K562 (cell line): ENCODE results near the gene SETD7. TPM values are rescaled to one million over a fixed set of nuclear protein-coding genes. Genes with fewer than 3 reads are reported as not detected.

ENCODE experiments used
- ATAC-seq: fragments of 200-7000 bp; cut with Tn5 transposase; 3 replicates; pipeline ENCODE4 v1.9.1; 2020; ENCODE audit warnings: moderate library complexity
- BruUV-seq: library from RNA; stranded (reverse); fragments of 400-500 nt; replicated peaks from 2 replicates; lab custom pipeline; 2021; lab: Mats Ljungman, UMichigan
- CTCF ChIA-PET: fragments of 300-600 bp; formaldehyde crosslinking; extraction: SDS; loops from one replicate; lab custom pipeline; 2021; ENCODE audit warnings: low intra/inter-chr PET ratio; lab: Yijun Ruan, JAX
- POLR2A ChIA-PET: fragments of 300-600, 350-650 bp; sonication (Branson Sonifier 250); formaldehyde crosslinking; extraction: SDS; loops from one replicate; lab custom pipeline; 2021; ENCODE audit warnings: antibody characterized with exemption, inconsistent platforms; lab: Yijun Ruan, JAX
- DNase-seq, 4 experiments: peaks; one replicate each; pipeline versions ENCODE4 v3.0.0 to v3.0.0-alpha.2; 2011 to 2018; ENCODE audit warnings: low spot score in 3 of 4, mixed read lengths in 3 of 4; ENCODE audit errors: extremely low read depth in 1 of 4
- FAIRE-seq: peaks from 2 replicates; lab custom pipeline; 2011; peaks lifted over from hg19 to GRCh38; lab: Jason Lieb, UNC
- H2AFZ ChIP-seq: 2 replicates; pipeline ENCODE4 v1.6.0; 2011; ENCODE audit warnings: low read depth, low read length, control low read depth, inconsistent platforms
- H3K27ac ChIP-seq: fragments of 200-600 bp; 3 replicates; pipeline ENCODE4 v1.8.0; 2011; ENCODE audit warnings: low read depth, mild to moderate bottlenecking, control low read depth, inconsistent platforms, low read length, moderate library complexity, mixed read lengths; ENCODE audit errors: extremely low read depth
- H3K27me3 ChIP-seq, 2 experiments: fragments of 300-600 bp in 1 of 2; 2 replicates in 1 of 2; 3 replicates in 1 of 2; pipeline versions ENCODE4 v1.6.0 to v1.8.0; 2011; ENCODE audit warnings: inconsistent platforms in 2 of 2, low read length in 2 of 2, mild to moderate bottlenecking in 1 of 2, mixed read lengths in 1 of 2, moderate library complexity in 1 of 2; ENCODE audit not compliant: control insufficient read depth in 2 of 2, insufficient read depth in 2 of 2
- H3K36me3 ChIP-seq: fragments of 300-600 bp; 3 replicates; pipeline ENCODE4 v1.8.0; 2011; ENCODE audit warnings: mild to moderate bottlenecking, low read length, inconsistent platforms; ENCODE audit not compliant: control insufficient read depth, insufficient read depth
- H3K4me1 ChIP-seq, 2 experiments: fragments of 200-600 bp in 1 of 2; replicated peaks in 1 of 2; 2 replicates in 1 of 2; 3 replicates in 1 of 2; pipeline versions ENCODE4 v1.5.1 to v1.8.0; 2011; ENCODE audit warnings: inconsistent platforms in 2 of 2, low read length in 2 of 2, mild to moderate bottlenecking in 1 of 2, mixed read lengths in 1 of 2, moderate library complexity in 1 of 2; ENCODE audit not compliant: control insufficient read depth in 2 of 2, insufficient read depth in 2 of 2
- H3K4me2 ChIP-seq: 2 replicates; pipeline ENCODE4 v1.6.1; 2011; ENCODE audit warnings: low read length, control low read depth, inconsistent platforms, mixed read lengths; ENCODE audit not compliant: insufficient read depth
- H3K4me3 ChIP-seq: fragments of 200-600 bp; sonication (generic), shearing (Covaris generic); 2 replicates; pipeline ENCODE4 v1.5.1; 2016; ENCODE audit warnings: control low read depth, inconsistent platforms
- H3K79me2 ChIP-seq: fragments of 200-600 bp; 3 replicates; pipeline ENCODE4 v1.8.0; 2011; ENCODE audit warnings: low read length, inconsistent platforms; ENCODE audit not compliant: control insufficient read depth, insufficient read depth
- H3K9ac ChIP-seq, 2 experiments: 2 replicates each; pipeline versions ENCODE4 v1.6.0 to v1.6.1; 2011; ENCODE audit warnings: low read depth in 2 of 2, low read length in 2 of 2, control low read depth in 1 of 2, inconsistent platforms in 1 of 2, mild to moderate bottlenecking in 1 of 2, mixed read lengths in 1 of 2; ENCODE audit not compliant: insufficient read depth in 1 of 2
- H3K9me1 ChIP-seq: one replicate; pipeline ENCODE4 v1.6.0; 2011; ENCODE audit warnings: inconsistent platforms, mild to moderate bottlenecking, low read length, moderate library complexity; ENCODE audit not compliant: control insufficient read depth, insufficient read depth
- H3K9me3 ChIP-seq: replicated peaks from 2 replicates; pipeline ENCODE4 v1.5.1; 2011; ENCODE audit warnings: low read depth, low read length, inconsistent platforms; ENCODE audit not compliant: control insufficient read depth, insufficient read depth
- H4K20me1 ChIP-seq: replicated peaks from 2 replicates; pipeline ENCODE4 v1.6.1; 2011; ENCODE audit warnings: low read length, inconsistent platforms, mixed read lengths; ENCODE audit not compliant: control insufficient read depth, insufficient read depth
- CHAMP1 ChIP-seq: fragments of 450-650 bp; IDR thresholded peaks from 2 replicates; pipeline ENCODE4 v1.6.1; 2016; ENCODE audit warnings: mild to moderate bottlenecking
- FOXP4 ChIP-seq: sonication (generic); formaldehyde crosslinking; IDR thresholded peaks from 2 replicates; pipeline ENCODE4 v1.8.0; 2022; ENCODE audit warnings: mild to moderate bottlenecking, missing genetic modification reagents, borderline replicate concordance
- MEIS2 ChIP-seq: fragments of 450-650 bp; IDR thresholded peaks from 2 replicates; pipeline ENCODE4 v1.6.1; 2014; ENCODE audit warnings: mild to moderate bottlenecking; ENCODE audit not compliant: partially characterized antibody
- PBX2 ChIP-seq, 2 experiments: IDR thresholded peaks in 1 of 2; conservative IDR thresholded peaks in 1 of 2; 2 replicates each; pipeline ENCODE4 v1.6.1; 2016; ENCODE audit warnings: low read depth in 2 of 2, mild to moderate bottlenecking in 1 of 2, missing compliant biosample characterization in 1 of 2, missing genetic modification characterization in 1 of 2, moderate library complexity in 1 of 2
- PKNOX1 ChIP-seq: fragments of 450-650 bp; IDR thresholded peaks from 2 replicates; pipeline ENCODE4 v1.6.1; 2016
- USF2 ChIP-seq: sonication (generic); formaldehyde crosslinking; IDR thresholded peaks from 2 replicates; pipeline ENCODE4 v1.5.0; 2020; ENCODE audit warnings: missing genetic modification reagents
- WGBS: fragments of 100-300 bp; shearing (Covaris generic); methylation state at CpG from one replicate; pipeline ENCODE4 v1.1.6; 2016; ENCODE audit warnings: low coverage, mixed read lengths; ENCODE audit not compliant: insufficient coverage; ENCODE audit errors: missing lambda C conversion rate; 5-methylcytosine and 5-hydroxymethylcytosine counted together
- in situ Hi-C: fragments of 300-500 bp; cut with MboI; formaldehyde crosslinking; loops from 4 replicates; pipeline ENCODE4 v1.15.0; 2018; ENCODE audit warnings: inconsistent platforms, mixed read lengths
- intact Hi-C: fragments of 100-400 bp; cut with micrococcal nuclease; formaldehyde crosslinking; loops from 2 replicates; pipeline ENCODE4 v1.14.2; 2022
- polyA plus RNA-seq, 8 experiments: library from polyadenylated mRNA; depleted of rRNA in 4 of 8; stranded (reverse) in 5 of 8; unstranded in 3 of 8; fragments of >200 nt; fragmentation: Nextera tagmentation in 2 of 8; fragmentation: Illumina TruSeq in 1 of 8; extraction: Ambion mirVana in 2 of 8; extraction: Trizol in 1 of 8; gene quantifications; 2 replicates each; pipeline versions ENCODE4 v1.2.1 to v1.2.3, GENCODE V29; 2011 to 2014; ENCODE audit warnings: inconsistent platforms in 1 of 8, missing spikeins in 1 of 8
- total RNA-seq, 7 experiments: library from RNA; depleted of rRNA in 6 of 7; stranded (reverse); fragments of >200 nt in 6 of 7; fragmentation: Illumina TruSeq in 2 of 7; extraction: Trizol in 2 of 7; gene quantifications; 2 replicates each; pipeline versions ENCODE4 v1.2.1 to v1.2.3, GENCODE V29; 2011 to 2021; ENCODE audit warnings: low replicate concordance in 1 of 7

SETD7 gene
- total and polyA plus RNA-seq, 9 of the 15 experiments (the other 6 are each of a cell fraction or from before 2014, with no cell fraction given): 0.37 to 2.4 (median 1.7) TPM

GRCh38 chr4:139458543-139458942 lies 97.5 kb downstream of the SETD7 start:
- no TSS peak for BruUV-seq
- 86% methylated on average over 1 of the region's 1 CpG for WGBS
- Histone ChIP-seq H3K4me3 (no peak overlapping the region), H4K20me1 (no peaks in the 10 kb centered on the region), H3K4me2 (no peak overlapping the region), H3K9me1 (no peaks in the 10 kb centered on the region), H3K9ac (no peak overlapping the region), H3K27me3 (no peaks in the 10 kb centered on the region), H3K9me3 (no peaks in the 10 kb centered on the region), H3K27ac (no peak overlapping the region), H3K79me2 (peaks cover 24% of the 10 kb centered on the region), H2AFZ (no peak overlapping the region), H3K4me1 (peaks cover 13 to 18% of the 10 kb centered on the region in 2 experiments; a peak in 4 of 5 replicates), H3K36me3 (no peaks in the 10 kb centered on the region)
- no peak for FAIRE-seq
- DNase-seq: no peak
- no peak for ATAC-seq
- POLR2A ChIA-PET: interaction anchor here (1.2 kb wide), 1 partner anchor 19 kb away, joined by 3 read pairs; no protein-coding TSS in a partner anchor
- intact Hi-C loops: no loop called here
- in situ Hi-C loops: no loop called here
- CTCF ChIA-PET: no interaction called here
- TF ChIP-seq CHAMP1 (no peak), PKNOX1 (peak; percentile 69), PBX2 (CRISPR knock-in tag; IDR thresholded peaks at IDR 0.05; ENCODE audit: low read depth) (no peak), PBX2 (tag; conservative IDR thresholded peaks at IDR 0.05; ENCODE audit: low read depth) (peak; percentile 68), USF2 (CRISPR knock-in tag) (no peak), FOXP4 (no peak), MEIS2 (peak; percentile 80)
